WTC11 (cell line): Measurements from ENCODE around the gene FMNL2. TPM values are rescaled to one million over a fixed set of nuclear protein-coding genes. Genes with fewer than 3 reads are reported as not detected.

ENCODE experiments used
- ATAC-seq: fragments of 200-7000 bp; cut with Tn5 transposase; 2 replicates; pipeline ENCODE4 v1.10.0; 2021; ENCODE audit warnings: mild to moderate bottlenecking, moderate library complexity
- CTCF ChIA-PET: fragments of 300-600 bp; sonication (Branson Sonifier 250); formaldehyde crosslinking; loops from one replicate; lab custom pipeline; 2021; ENCODE audit warnings: antibody characterized with exemption; lab: Charles Lee
- POLR2A ChIA-PET: fragments of 350-600 bp; sonication (Branson Sonifier 250); formaldehyde crosslinking; loops from one replicate; lab custom pipeline; 2021; ENCODE audit warnings: antibody characterized with exemption; lab: Charles Lee
- DNase-seq: peaks from one replicate; pipeline ENCODE4 v3.0.0; 2021; ENCODE audit warnings: low spot score
- H3K27ac Mint-ChIP-seq: 2 replicates; pipeline ENCODE4 v1.8.0; 2021; ENCODE audit warnings: mixed read lengths
- H3K27me3 Mint-ChIP-seq: 2 replicates; pipeline ENCODE4 v1.8.0; 2021; ENCODE audit warnings: low read depth, mild to moderate bottlenecking, moderate library complexity, mixed read lengths
- H3K36me3 Mint-ChIP-seq: 2 replicates; pipeline ENCODE4 v1.8.0; 2021; ENCODE audit warnings: mixed read lengths
- H3K4me1 Mint-ChIP-seq: 2 replicates; pipeline ENCODE4 v1.8.0; 2022; ENCODE audit warnings: mixed read lengths
- H3K4me3 Mint-ChIP-seq: 2 replicates; pipeline ENCODE4 v1.8.0; 2021; ENCODE audit warnings: mild to moderate bottlenecking, moderate library complexity, mixed read lengths
- H3K9me3 Mint-ChIP-seq: 2 replicates; pipeline ENCODE4 v1.8.0; 2021; ENCODE audit warnings: mixed read lengths
- CBFB ChIP-seq: sonication (generic); formaldehyde crosslinking; IDR thresholded peaks from 2 replicates; pipeline ENCODE4 v1.8.1; 2022; ENCODE audit warnings: mild to moderate bottlenecking, low read depth, missing genetic modification reagents
- CREB1 ChIP-seq: sonication (generic); formaldehyde crosslinking; IDR thresholded peaks from 2 replicates; pipeline ENCODE4 v1.8.0; 2023; ENCODE audit warnings: mild to moderate bottlenecking, missing genetic modification reagents
- E2F4 ChIP-seq: sonication (generic); formaldehyde crosslinking; IDR thresholded peaks from 2 replicates; pipeline ENCODE4 v1.8.1; 2022; ENCODE audit warnings: low read depth, mild to moderate bottlenecking, moderate library complexity, missing genetic modification reagents, borderline replicate concordance
- ELF4 ChIP-seq: sonication (generic); formaldehyde crosslinking; IDR thresholded peaks from 2 replicates; pipeline ENCODE4 v1.8.1; 2022; ENCODE audit warnings: low read depth, mild to moderate bottlenecking, moderate library complexity, missing genetic modification reagents
- GABPB1 ChIP-seq: sonication (generic); formaldehyde crosslinking; IDR thresholded peaks from 2 replicates; pipeline ENCODE4 v1.8.1; 2023; ENCODE audit warnings: mild to moderate bottlenecking, missing genetic modification reagents
- GTF2I ChIP-seq: fragments of 250-450 bp; sonication (Bioruptor Pico); conservative IDR thresholded peaks from 2 replicates; pipeline ENCODE4 v1.4.0; 2021; ENCODE audit warnings: mild to moderate bottlenecking
- MAX ChIP-seq: sonication (generic); formaldehyde crosslinking; IDR thresholded peaks from 2 replicates; pipeline ENCODE4 v1.8.0; 2022; ENCODE audit warnings: mild to moderate bottlenecking, missing genetic modification reagents
- PREB ChIP-seq: sonication (generic); formaldehyde crosslinking; IDR thresholded peaks from 2 replicates; pipeline ENCODE4 v1.8.1; 2022; ENCODE audit warnings: mild to moderate bottlenecking, missing genetic modification reagents, moderate library complexity, borderline replicate concordance
- RORB ChIP-seq: fragments of 250-450 bp; sonication (Bioruptor Pico); IDR thresholded peaks from 2 replicates; pipeline ENCODE4 v1.9.0; 2021; ENCODE audit warnings: mild to moderate bottlenecking
- SOX15 ChIP-seq: fragments of 250-450 bp; sonication (Bioruptor Pico); IDR thresholded peaks from 2 replicates; pipeline ENCODE4 v1.9.0; 2021; ENCODE audit warnings: mild to moderate bottlenecking
- ZNF671 ChIP-seq: fragments of 250-450 bp; sonication (Bioruptor Pico); IDR thresholded peaks from 2 replicates; pipeline ENCODE4 v1.8.0; 2021; ENCODE audit warnings: mild to moderate bottlenecking
- ZSCAN18 ChIP-seq: fragments of 250-450 bp; sonication (Bioruptor Pico); IDR thresholded peaks from 2 replicates; pipeline ENCODE4 v2.1.2; 2022; ENCODE audit warnings: mild to moderate bottlenecking, moderate library complexity
- total RNA-seq: library from RNA; stranded (reverse); gene quantifications from 3 replicates; pipeline ENCODE4 v1.2.3, GENCODE V29; 2021
- TF ChIP-seq, protein P1 (sequence below): fragments of 250-450 bp; sonication (Bioruptor Pico); IDR thresholded peaks from 2 replicates; pipeline ENCODE4 v1.9.0; 2021; ENCODE audit warnings: mild to moderate bottlenecking, borderline replicate concordance
- TF ChIP-seq, protein P2 (sequence below): fragments of 250-450 bp; sonication (Bioruptor Pico); IDR thresholded peaks from 2 replicates; pipeline ENCODE4 v1.8.0; 2021; ENCODE audit warnings: mild to moderate bottlenecking
- TF ChIP-seq, protein P3 (sequence below): sonication (generic); formaldehyde crosslinking; IDR thresholded peaks from 2 replicates; pipeline ENCODE4 v1.8.0; 2022; ENCODE audit warnings: mild to moderate bottlenecking, missing genetic modification reagents

FMNL2 gene
- total RNA-seq, 1 experiment from 2014 or later = 43.0 TPM

GRCh38 chr2:152650768-152651371, 315.9 kb downstream of the FMNL2 start:
- TF ChIP-seq RORB = no peak
- TF ChIP-seq, protein P1, sequence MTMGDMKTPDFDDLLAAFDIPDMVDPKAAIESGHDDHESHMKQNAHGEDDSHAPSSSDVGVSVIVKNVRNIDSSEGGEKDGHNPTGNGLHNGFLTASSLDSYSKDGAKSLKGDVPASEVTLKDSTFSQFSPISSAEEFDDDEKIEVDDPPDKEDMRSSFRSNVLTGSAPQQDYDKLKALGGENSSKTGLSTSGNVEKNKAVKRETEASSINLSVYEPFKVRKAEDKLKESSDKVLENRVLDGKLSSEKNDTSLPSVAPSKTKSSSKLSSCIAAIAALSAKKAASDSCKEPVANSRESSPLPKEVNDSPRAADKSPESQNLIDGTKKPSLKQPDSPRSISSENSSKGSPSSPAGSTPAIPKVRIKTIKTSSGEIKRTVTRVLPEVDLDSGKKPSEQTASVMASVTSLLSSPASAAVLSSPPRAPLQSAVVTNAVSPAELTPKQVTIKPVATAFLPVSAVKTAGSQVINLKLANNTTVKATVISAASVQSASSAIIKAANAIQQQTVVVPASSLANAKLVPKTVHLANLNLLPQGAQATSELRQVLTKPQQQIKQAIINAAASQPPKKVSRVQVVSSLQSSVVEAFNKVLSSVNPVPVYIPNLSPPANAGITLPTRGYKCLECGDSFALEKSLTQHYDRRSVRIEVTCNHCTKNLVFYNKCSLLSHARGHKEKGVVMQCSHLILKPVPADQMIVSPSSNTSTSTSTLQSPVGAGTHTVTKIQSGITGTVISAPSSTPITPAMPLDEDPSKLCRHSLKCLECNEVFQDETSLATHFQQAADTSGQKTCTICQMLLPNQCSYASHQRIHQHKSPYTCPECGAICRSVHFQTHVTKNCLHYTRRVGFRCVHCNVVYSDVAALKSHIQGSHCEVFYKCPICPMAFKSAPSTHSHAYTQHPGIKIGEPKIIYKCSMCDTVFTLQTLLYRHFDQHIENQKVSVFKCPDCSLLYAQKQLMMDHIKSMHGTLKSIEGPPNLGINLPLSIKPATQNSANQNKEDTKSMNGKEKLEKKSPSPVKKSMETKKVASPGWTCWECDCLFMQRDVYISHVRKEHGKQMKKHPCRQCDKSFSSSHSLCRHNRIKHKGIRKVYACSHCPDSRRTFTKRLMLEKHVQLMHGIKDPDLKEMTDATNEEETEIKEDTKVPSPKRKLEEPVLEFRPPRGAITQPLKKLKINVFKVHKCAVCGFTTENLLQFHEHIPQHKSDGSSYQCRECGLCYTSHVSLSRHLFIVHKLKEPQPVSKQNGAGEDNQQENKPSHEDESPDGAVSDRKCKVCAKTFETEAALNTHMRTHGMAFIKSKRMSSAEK (CRISPR knock-in tag) = no peak
- TF ChIP-seq, protein P2, sequence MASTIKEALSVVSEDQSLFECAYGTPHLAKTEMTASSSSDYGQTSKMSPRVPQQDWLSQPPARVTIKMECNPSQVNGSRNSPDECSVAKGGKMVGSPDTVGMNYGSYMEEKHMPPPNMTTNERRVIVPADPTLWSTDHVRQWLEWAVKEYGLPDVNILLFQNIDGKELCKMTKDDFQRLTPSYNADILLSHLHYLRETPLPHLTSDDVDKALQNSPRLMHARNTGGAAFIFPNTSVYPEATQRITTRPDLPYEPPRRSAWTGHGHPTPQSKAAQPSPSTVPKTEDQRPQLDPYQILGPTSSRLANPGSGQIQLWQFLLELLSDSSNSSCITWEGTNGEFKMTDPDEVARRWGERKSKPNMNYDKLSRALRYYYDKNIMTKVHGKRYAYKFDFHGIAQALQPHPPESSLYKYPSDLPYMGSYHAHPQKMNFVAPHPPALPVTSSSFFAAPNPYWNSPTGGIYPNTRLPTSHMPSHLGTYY (CRISPR knock-in tag) = 0 out of 2 replicates have a peak, but pooled peaks have one; percentile 44
- TF ChIP-seq ZNF671 (CRISPR knock-in tag) = 0 out of 2 replicates have a peak, but pooled peaks have one; percentile 11
- no peak for TF ChIP-seq E2F4 (CRISPR knock-in tag)
- no peak for TF ChIP-seq MAX (CRISPR knock-in tag)
- TF ChIP-seq CREB1 = no peak
- DNase-seq (no peak), ATAC-seq (no peak)
- Mint-ChIP-seq H3K36me3 (peaks cover 20% of the 10 kb centered on the region), H3K9me3 (no peaks in the 10 kb centered on the region), H3K27me3 (no peaks in the 10 kb centered on the region), H3K4me3 (no peak overlapping the region), H3K4me1 (peaks cover 23% of the 10 kb centered on the region), H3K27ac (no peak overlapping the region)
- POLR2A ChIA-PET = no interaction called here
- CTCF ChIA-PET = interaction anchor here (2.8 kb wide), 1 partner anchor 15 kb away, joined by 12 read pairs; no protein-coding TSS in a partner anchor

DNA sequence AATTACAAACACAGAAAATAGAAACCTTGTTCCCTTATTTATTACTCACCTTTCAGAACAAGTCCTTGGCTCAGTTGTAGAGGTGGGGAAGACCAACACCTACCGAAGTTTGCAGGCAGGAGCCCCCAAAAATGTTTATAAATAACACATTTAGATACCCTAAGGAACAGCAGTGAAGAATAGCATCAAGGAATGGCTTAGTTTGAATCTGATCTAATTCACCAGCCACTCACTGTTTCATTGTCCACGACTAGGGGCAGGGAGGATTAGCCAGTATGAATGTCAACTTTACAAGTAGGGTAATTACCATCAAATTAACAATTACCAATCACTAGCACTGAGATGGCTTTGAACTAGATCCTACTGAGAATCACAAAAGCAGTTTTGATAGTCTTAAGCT, 316.9 kb downstream of the FMNL2 start:
- TF ChIP-seq SOX15 (CRISPR knock-in tag) = no peak
- TF ChIP-seq, protein P2 (CRISPR knock-in tag) = no peak
- TF ChIP-seq PREB (CRISPR knock-in tag) = no peak
- TF ChIP-seq ZNF671 (CRISPR knock-in tag) = no peak
- TF ChIP-seq GABPB1 (CRISPR knock-in tag) = no peak
- TF ChIP-seq GTF2I = no peak
- TF ChIP-seq, protein P3, sequence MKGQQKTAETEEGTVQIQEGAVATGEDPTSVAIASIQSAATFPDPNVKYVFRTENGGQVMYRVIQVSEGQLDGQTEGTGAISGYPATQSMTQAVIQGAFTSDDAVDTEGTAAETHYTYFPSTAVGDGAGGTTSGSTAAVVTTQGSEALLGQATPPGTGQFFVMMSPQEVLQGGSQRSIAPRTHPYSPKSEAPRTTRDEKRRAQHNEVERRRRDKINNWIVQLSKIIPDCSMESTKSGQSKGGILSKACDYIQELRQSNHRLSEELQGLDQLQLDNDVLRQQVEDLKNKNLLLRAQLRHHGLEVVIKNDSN = no peak
- TF ChIP-seq ZSCAN18 (CRISPR knock-in tag) = no peak
- no peak for TF ChIP-seq ELF4
- no peak for TF ChIP-seq CBFB (CRISPR knock-in tag)
- H3K27me3 Mint-ChIP-seq = no peaks in the 10 kb centered on the region
- ChIA-PET POLR2A (no interaction called here), CTCF (interaction anchor here (2.8 kb wide), 1 partner anchor 16 kb away, joined by 12 read pairs; no protein-coding TSS in a partner anchor)
- no peak for DNase-seq
- peaks cover 28% of the 10 kb centered on the region for H3K36me3 Mint-ChIP-seq
- no peak overlapping the region for H3K27ac Mint-ChIP-seq
- peaks cover 23% of the 10 kb centered on the region for H3K4me1 Mint-ChIP-seq
- no peaks in the 10 kb centered on the region for H3K9me3 Mint-ChIP-seq
- no peak overlapping the region for H3K4me3 Mint-ChIP-seq
- no peak for ATAC-seq
